Midbrain (tissue), 1 donor: Measurements from ENCODE around the gene DNAJC7.
"Not testable (repeated sequence)": the region's sequence is repeated elsewhere in the genome, so short reads cannot be mapped to it uniquely, and the experiment has no call there.

ENCODE experiments used
- DNase-seq: peaks from one replicate; lab custom pipeline; 2025; lab: John Stamatoyannopoulos, UW

Gene DNAJC7

DNA sequence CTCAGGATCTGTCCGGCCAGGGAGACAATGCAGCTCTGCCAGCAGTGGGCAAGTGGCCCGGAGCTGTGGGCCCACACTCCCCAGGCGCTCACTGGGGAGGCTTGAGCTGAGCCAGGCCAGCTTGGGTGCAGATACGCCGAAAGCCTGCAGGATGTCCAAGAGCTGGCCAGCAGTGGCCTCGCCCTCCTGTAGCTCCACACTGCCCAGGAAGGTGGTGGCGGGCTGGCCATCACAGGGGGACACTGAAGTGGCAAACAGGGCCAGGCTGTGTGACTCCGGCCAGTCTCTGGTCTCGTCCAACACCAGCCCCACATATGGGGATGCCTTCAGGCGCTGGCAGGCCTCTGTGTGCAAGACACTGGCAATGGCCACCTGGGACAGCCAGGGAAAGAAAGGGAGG is 23.6 kb upstream of the DNAJC7 start:
- no peak for DNase-seq

DNA sequence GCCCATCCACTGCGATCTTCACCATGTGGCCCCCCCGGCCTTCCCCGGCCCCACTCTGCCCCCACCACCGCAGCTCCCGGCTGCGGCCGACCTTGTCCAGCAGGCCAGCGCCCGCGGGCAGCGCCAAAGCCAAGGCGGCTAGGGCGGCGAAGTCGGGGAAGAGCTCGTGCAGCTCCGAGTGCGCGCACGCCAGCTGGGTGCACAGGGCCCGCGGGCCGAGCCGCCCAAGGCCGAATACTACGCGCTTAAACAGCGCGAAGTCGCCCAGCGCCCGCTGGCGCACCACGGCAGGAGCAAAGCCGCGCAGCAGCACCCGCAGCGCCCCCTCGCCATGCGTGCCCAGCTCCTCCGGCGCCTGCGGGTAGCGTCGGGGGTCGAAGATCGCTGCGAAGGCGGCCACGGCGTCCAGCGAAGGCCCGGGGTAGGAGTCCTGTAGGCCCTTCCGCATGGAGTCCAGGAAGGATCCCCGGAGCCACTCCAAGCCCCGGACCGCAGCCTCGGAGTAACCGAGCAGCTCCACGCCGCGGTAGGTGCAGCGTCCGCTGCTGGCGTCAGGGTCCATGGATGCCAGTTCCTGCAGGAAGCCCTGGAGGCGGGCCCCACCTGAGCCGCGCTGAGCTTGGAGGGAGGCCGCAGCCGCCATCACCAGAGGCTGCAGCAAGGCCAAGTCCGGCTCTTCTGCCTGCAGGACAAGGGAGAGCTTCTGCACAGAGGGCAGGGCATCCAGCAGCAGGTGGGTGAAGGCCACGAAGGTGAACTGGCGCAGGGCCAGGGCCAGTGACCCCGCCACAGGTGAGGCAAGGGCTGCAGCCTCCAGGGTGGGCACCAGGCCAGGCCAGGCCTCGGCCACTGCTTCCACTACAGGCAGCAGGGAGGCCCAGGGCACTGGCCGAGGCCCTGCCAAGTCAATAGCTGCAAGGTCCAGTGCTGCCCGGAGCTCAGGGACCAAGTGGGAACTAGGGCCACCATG is 22.8 kb upstream of the DNAJC7 start:
- DNase-seq: no peak

DNA sequence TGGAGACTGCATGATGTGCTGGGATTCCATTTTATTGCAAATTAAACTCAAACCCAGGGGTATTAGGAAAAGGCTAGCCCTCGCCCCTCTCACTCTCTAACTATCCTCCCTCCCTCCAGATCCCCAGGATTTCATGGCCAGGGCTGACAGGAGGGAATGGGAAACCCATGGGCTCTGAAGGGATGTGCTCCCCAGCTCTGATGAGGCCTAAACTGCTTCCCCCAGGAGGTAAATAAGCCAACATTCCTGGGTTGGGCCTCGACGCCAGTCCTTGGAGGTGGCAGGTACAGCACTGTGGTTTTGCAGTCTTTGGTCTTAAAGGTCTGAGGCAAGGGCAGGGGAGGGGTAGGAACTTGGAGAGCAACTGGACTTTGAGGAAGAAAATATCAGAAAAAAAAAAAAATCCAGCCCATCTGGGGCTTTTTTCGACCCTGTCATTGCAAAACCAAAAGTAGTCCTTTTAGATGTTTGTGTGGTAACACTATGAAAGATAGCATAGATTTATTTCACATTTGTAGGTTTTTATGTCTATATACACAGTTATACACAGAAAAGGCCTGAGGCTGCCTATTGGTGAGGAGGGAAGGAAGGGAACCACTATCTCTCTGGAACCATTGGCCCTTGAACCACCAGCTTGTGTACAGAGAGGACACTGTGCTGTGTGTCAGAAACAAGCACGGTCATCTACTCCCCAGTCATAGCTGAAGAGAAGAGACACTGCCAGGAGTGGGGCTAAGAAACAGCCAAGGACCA is 21.2 kb upstream of the DNAJC7 start:
- no peak for DNase-seq

GRCh38 chr17:42034059-42034458 is 16.8 kb upstream of the DNAJC7 start:
- no peak for DNase-seq

DNA sequence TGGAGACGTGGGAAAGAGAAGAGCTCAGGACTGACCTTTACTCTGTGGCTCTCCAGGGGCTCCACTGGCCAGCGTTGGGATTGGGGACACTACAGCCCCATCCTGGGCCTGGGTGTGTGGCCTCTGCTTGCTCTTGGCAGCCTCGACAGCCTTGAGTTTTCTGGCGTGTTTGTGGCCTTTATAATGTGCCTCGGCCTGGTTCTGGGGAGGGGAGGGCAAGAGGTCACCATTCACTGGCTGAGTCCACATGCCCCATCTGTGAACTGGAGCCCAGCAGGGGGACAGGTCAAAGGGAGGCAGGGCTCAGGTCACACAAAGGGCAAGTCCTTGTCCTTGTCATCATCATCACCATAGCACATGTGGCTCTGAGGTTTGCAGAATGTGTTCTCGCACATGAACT is 14.3 kb upstream of the DNAJC7 start:
- no peak for DNase-seq

DNA sequence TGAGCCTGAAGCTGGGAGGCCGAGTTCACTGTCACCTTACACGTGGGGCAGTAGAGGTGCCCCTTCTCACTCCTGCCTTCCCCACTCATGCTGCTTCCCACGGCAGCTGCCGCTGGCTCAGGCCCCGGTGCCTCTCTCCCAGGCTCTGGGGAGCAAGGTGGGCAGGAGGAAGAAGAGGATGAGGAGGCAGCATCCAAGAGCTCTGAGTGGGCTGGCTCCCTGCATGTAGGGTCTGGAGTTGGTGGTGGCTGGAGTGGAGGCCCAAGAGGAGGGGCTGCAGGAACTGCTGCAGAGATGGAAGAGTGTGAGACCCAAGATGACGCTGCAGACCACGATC is 11.5 kb upstream of the DNAJC7 start:
- no peak for DNase-seq

DNA sequence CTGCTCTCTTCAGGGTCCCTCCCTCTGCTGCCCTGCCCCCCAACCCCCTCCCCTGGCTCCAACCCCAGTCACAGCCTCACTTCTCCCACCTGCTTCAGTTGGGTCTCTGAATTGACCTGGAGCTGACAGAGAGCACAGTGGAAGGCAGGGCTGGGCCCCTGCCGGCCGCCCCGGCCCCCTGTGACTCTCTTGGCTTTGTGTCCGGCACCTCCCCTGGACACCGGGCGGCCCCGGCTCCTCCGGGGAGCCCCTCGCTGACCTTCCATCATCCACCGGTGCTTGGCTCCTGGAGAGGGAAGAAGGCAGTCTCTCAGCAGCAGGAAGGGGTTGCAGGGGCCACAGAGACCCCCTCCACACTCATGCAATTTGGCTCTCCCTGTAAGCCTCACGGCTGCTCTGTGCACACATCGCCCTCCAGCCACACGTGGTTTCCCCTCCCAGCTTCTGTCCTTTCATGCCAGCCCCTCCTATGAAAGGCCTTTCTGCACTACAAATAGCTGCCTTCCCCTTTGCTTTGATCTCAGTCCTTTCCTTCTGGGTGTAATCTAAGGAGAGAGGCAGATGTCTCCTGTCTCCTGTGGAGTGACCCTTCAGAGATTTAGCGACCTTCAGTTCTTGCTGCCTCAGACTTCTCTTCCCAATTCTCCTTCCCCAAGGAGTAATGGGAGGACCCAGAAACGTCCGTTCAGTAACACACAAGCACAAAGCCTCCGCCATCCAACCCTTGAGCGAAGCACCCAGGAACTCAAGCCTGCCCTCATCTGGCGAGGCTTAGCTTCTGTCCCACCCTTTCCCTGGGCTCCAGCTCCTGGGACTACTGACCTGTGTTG is 10.9 kb upstream of the DNAJC7 start:
- no peak for DNase-seq

DNA sequence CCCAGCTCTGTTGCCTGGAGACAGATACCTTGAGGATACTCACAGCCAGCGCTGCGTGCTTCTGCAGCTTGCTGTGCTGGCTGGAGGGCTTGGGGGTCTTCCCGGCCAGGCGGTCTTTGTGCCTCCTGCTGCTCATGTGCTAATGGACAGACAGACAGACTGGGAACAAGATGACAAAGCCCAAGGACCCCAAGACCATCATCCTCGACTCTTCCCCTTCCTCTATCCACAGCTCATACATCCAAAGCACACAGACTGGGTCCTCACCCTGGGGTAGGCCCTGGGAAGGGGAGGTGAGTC is 10.3 kb upstream of the DNAJC7 start:
- DNase-seq: no peak

DNA sequence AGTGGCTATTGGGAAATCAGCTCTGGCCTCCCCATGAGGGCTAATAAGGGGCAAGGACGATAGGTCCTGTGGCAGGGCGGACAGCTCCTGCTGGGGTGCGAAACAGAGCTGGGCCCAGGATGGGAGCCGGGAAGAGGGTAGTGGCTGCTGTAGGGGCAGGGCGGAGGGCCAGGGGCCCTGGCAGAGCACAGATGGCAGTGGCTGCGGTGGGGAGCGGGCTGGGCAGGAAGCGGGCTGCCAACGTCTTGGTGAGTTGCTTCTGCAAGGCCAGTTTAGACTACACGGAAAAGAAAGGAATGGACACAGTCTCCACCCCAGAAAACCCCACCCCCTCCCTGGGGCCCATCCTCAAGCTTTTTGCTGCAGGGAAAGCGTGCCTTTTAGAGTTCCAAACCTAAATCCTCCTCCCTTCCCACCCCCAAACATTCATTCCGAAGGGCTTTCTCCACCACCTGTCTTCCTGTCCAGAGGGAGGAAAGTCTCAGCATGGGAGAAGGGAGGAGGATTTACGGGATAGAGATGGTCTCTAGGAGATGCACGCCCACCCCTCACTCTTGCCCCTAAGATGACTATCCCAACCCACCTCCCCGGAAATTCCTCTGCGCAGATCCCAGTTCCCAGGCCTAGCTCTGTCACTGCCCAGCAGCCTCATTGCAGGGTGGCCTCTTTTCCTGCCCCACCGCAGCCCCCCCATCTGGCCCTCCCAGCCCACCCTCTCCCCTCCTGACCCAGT is 9.8 kb upstream of the DNAJC7 start:
- no peak for DNase-seq

GRCh38 chr17:42025936-42026335 is 8.7 kb upstream of the DNAJC7 start:
- no peak for DNase-seq

DNA sequence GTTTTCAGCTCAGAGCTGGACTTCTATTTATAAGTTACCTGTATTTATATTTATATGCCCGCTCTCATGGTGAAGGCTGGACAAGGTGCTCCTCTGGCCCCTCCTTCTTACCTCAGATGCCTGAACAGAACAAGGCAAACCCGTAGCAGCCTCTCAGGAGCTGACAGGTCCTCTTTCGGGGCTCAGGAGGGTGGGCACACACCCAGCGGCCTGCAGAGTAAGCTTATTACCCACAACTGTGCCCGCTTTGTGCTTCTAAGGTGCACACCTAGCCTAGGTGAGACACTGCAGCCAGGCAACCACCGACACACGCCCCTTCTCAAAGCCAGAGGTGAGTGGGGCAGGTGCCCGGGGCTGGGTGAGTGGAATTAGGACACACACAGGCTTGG is 7.9 kb upstream of the DNAJC7 start:
- DNase-seq: no peak

DNA sequence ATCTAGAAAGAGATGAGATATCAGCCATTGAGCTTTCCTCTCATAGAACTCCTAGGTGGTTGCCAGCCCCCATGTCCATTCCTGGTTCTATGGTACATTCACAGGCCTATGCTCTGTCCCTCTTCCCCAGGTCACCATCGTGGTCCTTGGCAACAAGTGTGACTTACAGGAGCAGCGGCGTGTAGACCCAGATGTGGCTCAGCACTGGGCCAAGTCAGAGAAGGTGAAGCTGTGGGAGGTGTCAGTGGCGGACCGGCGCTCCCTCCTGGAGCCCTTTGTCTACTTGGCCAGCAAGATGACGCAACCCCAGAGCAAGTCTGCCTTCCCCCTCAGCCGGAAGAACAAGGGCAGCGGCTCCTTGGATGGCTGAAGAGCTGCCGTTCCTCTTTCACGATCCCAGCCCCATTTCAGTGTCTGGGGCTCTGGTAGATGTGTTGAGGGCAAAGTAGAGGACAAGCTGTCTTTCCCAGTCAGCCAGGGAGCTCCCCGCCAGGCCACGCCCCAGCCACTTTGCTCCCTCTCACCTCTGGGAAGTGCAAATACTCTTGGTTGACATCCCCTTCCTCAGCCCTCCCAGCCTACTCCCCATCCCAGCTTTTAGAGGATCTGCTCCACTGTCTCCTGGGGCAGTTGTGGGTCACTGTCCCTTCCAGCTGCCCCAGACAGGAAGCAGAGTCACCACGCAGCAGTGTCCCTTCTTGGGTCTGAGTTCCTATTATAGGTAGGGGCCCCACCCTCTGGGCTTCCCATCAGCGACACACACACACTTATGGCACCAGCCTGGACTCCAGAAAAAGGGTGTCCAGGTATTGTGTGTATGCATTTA is 6.5 kb upstream of the DNAJC7 start:
- peak; percentile 8 for DNase-seq

GRCh38 chr17:42020845-42021244 is 3.6 kb upstream of the DNAJC7 start:
- DNase-seq: not testable (repeated sequence)

DNA sequence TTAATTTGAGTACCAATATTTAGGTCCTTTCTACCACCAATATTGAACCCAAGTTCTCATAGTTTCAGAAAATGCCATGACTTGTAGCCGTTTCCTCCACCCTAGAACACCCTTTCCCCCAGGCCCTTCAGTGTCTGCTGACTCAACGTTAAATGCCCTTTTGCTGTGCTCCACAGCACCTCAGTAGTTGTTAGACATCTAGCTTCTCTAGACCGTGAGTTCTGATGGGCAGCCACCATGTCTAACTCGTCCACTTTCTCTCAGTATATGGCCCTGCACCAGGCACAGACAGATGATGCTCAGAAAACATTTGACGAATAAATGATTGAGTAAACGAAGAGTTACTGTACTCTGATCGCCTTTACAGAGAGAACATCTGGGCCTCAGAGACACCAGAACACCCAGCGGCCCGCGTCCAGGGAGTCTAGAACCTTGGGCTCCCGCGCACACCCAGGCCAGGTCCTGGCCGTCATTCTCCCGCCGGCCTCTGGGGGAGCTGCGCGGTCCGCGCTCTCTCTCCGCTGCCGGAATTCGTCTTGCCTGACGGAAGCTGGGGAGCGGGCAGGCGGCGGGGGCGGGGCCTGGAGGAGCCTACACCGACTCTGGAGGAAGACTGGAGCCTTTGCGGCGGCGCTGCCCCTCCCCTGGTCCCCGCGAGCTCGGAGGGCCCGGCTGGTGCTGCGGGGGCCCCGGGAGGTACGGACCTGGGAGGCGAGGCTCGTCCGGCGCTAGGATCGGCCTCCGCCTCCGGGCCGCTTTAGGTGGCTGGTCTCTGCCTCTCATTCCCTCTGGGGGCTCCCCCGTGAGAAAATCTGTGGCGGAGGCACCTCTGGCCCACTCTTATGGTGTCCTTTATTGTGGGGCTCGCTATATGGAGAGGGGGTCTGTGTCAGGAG is 2.5 kb upstream of the DNAJC7 start, which contains the start of gene NKIRAS2:
Gene NKIRAS2 (plus strand): TSS at position 582 of the 896 bp plus-strand sequence. CDS start 1,488 bp downstream, outside the sequence.
- peak; percentile 92 for DNase-seq

DNA sequence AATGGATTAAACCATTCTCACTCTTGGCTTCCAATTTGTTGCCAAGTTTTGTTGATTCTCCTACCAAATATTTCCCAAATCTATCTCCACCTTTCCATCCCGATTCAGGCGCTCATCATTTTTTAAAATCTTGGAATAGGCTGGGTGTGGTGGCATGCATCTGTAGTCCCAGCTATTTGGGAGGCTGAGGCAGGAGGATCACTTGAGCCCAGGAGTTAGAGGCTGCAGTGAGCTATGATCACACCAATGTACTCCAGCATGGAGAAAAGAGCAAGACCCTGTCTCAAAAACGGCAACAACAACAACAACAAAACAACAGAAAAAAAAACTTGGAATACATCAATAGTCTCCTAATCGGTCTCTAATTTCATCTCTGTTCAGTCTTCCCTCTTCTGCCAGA is 1.7 kb upstream of the DNAJC7 start:
- no peak for DNase-seq

DNA sequence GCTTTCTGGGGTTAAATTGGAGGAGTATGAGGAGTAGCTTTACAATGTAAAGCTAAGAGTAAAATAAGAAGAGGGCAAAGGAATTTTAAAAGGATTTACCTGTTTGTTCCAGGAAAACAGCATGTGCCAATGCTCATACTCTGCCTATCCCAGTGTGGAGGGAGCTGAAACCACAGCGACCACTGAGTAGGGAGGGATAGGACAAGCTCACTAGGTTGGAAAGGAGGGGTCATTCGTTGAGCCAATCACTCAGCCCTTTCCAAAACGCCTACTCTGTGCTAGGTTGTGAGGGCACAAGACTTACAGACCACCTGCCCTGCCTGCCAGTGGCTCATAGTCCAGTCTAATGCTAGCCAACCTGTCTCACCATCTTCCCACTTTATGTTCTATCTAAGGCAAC is 1.1 kb upstream of the DNAJC7 start:
- no peak for DNase-seq

- DNase-seq: no peak
These were observed 594 bp upstream of the DNAJC7 start for GRCh38 chr17:42017866-42018200.

GRCh38 chr17:42016411-42016831 is 818 bp downstream of the DNAJC7 start:
- no peak for DNase-seq

DNA sequence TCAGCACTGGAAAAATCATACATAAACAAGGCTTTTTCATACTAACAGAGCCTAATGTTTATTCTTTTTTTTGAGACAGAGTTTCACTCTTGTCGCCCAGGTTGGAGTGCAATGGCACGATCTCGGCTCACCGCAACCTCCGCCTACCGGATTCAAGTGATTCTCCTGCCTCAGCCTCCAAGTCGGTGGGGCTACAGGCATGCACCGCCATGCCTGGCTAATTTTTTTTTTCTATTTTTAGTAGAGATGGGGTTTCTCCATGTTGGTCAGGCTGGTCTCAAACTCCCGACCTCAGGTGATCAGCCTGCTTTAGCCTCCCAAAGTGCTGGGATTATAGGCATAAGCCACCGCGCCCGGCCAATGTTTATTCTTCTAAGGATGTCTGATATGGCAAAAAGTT is 3.5 kb downstream of the DNAJC7 start:
- DNase-seq: not testable (repeated sequence)

DNA sequence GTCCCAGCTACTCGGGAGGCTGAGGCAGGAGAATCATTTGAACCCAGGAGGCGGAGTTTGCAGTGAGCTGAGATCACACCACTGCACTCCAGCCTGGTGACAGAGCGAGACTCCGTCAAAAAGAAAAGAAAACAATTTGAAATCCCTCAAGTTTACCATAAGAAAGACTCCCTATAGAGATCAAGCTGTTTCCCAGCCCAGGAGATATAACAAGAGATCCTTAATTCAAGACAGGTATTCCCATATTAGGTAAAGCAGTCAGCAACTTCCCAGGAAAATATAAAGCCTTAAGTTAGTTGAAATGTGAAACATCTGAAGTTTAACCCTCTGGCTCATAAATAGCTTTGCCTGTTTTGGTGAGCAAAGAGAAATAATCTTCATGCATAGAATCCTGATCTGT is 4.9 kb downstream of the DNAJC7 start:
- not testable (repeated sequence) for DNase-seq
